HEK293T (cell line): ENCODE data around the gene WNT1.

Source experiments
- BHLHE40 ChIP-seq: fragments of 450-650 bp; IDR thresholded peaks from 2 replicates; pipeline ENCODE4 v1.6.1; 2016; ENCODE audit warnings: mild to moderate bottlenecking, moderate library complexity, borderline replicate concordance
- CTBP1 ChIP-seq: fragments of 450-650 bp; IDR thresholded peaks from 2 replicates; pipeline ENCODE4 v1.6.1; 2016; ENCODE audit warnings: borderline replicate concordance
- FOXA1 ChIP-seq: fragments of 450-650 bp; IDR thresholded peaks from 2 replicates; pipeline ENCODE4 v1.6.1; 2016; ENCODE audit warnings: mild to moderate bottlenecking
- FOXK2 ChIP-seq: fragments of 450-650 bp; IDR thresholded peaks from 2 replicates; pipeline ENCODE4 v1.6.1; 2016; ENCODE audit warnings: mild to moderate bottlenecking
- HDGF ChIP-seq: fragments of 450-650 bp; IDR thresholded peaks from 2 replicates; pipeline ENCODE4 v1.6.1; 2017; ENCODE audit warnings: antibody characterized with exemption, borderline replicate concordance
- LEF1 ChIP-seq: fragments of 450-650 bp; IDR thresholded peaks from 2 replicates; pipeline ENCODE4 v1.6.1; 2017; ENCODE audit warnings: mild to moderate bottlenecking, borderline replicate concordance
- SP1 ChIP-seq: fragments of 450-650 bp; IDR thresholded peaks from 2 replicates; pipeline ENCODE4 v1.6.1; 2017
- SUZ12 ChIP-seq: fragments of 450-650 bp; IDR thresholded peaks from 2 replicates; pipeline ENCODE4 v1.6.1; 2016; ENCODE audit warnings: mild to moderate bottlenecking
- TARDBP ChIP-seq: fragments of 450-650 bp; IDR thresholded peaks from 2 replicates; pipeline ENCODE4 v1.6.1; 2016
- ZNF384 ChIP-seq: fragments of 450-650 bp; IDR thresholded peaks from 2 replicates; pipeline ENCODE4 v1.6.1; 2016
- TF ChIP-seq, protein P1 (sequence below): fragments of 450-650 bp; IDR thresholded peaks from 2 replicates; pipeline ENCODE4 v1.6.1; 2016

DNA sequence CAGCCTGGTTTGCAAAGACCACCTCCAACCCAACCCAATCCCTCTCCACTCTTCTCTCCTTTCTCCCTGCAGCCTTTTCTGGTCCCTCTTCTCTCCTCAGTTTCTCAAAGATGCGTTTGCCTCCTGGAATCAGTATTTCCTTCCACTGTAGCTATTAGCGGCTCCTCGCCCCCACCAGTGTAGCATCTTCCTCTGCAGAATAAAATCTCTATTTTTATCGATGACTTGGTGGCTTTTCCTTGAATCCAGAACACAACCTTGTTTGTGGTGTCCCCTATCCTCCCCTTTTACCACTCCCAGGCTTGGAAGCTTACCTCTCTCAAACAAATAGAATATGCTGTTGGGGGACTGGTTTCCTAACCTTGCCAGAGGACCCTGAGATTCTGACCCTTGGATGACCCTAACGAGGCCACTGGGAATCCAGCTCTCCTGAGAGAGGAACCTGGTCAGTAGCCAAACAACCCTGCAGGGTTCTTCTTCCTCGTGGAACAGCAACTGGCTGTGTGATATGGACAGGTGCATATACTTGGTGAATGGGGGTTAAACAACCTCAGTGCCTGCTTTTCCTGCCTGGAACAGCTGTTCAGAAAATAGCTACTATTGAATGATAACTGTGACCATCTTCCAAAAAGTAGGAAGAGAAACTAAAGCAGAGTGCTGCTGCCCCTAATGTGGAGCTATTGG, 4.4 kb downstream of the WNT1 start:
- TF ChIP-seq ZNF384 (no peak), FOXK2 (no peak), SP1 (no peak), SUZ12 (no peak), BHLHE40 (no peak), HDGF (no peak), CTBP1 (no peak), FOXA1 (no peak), TARDBP (no peak), LEF1 (no peak)
- TF ChIP-seq, protein P1, sequence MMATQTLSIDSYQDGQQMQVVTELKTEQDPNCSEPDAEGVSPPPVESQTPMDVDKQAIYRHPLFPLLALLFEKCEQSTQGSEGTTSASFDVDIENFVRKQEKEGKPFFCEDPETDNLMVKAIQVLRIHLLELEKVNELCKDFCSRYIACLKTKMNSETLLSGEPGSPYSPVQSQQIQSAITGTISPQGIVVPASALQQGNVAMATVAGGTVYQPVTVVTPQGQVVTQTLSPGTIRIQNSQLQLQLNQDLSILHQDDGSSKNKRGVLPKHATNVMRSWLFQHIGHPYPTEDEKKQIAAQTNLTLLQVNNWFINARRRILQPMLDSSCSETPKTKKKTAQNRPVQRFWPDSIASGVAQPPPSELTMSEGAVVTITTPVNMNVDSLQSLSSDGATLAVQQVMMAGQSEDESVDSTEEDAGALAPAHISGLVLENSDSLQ = no peak
